Left lung (tissue), 10 donors: ENCODE data around the gene PEAR1. TPM values are rescaled to one million over a fixed set of nuclear protein-coding genes. Genes with fewer than 3 reads are reported as not detected.

ENCODE experiments used
- ATAC-seq: fragments of 200-7000 bp; cut with Tn5 transposase; one replicate; pipeline ENCODE4 v1.9.1; 2020; ENCODE audit warnings: moderate library complexity
- DNase-seq, 4 donors: peaks; one replicate each; pipeline ENCODE4 v3.0.0-alpha.2; 2013 to 2020
- H3K27ac ChIP-seq, 2 donors: fragments of 200-600 bp; sonication (generic) in 1 of 2; one replicate each; pipeline versions ENCODE4 v1.5.0 to v1.8.0; 2020 to 2021
- H3K27me3 ChIP-seq, 2 donors: fragments of 200-600 bp; sonication (generic) in 1 of 2; one replicate each; pipeline versions ENCODE4 v1.5.0 to v1.8.0; 2020 to 2021
- H3K36me3 ChIP-seq, 2 donors: fragments of 200-600 bp; sonication (generic) in 1 of 2; one replicate each; pipeline versions ENCODE4 v1.5.0 to v1.8.0; 2020 to 2021
- H3K4me1 ChIP-seq, 2 donors: fragments of 200-600 bp; one replicate each; pipeline ENCODE4 v1.8.0; 2021
- H3K4me3 ChIP-seq, 2 donors: fragments of 200-600 bp; sonication (generic) in 1 of 2; one replicate each; pipeline versions ENCODE4 v1.5.0 to v1.8.0; 2020 to 2021; ENCODE audit warnings: mild to moderate bottlenecking in 1 of 2
- H3K9me3 ChIP-seq, 2 donors: fragments of 200-600 bp; sonication (generic) in 1 of 2; one replicate each; pipeline versions ENCODE4 v1.5.0 to v1.8.0; 2020 to 2021
- CTCF ChIP-seq, 2 donors: fragments of 200-600 bp; sonication (generic) in 1 of 2; IDR thresholded peaks; one replicate each; pipeline versions ENCODE4 v1.5.0 to v1.8.0; 2021; ENCODE audit warnings: antibody characterized with exemption in 2 of 2
- intact Hi-C, 2 donors: fragments of 100-400 bp; cut with DNase I; formaldehyde crosslinking; loops; one replicate each; pipeline versions ENCODE4 v1.11.2 to v1.14.2; 2022
- polyA plus RNA-seq, 6 donors: library from polyadenylated mRNA; unstranded; fragments of 120-200 nt; gene quantifications; one replicate each; pipeline ENCODE4 v1.2.1, GENCODE V29; 2013; ENCODE audit not compliant: insufficient read length in 6 of 6
- total RNA-seq, 2 donors: library from RNA; stranded (reverse); fragmentation: NEBNext Ultra II Directional; extraction: Animal tissue kit (Norgen Biotek cat#: 25700); gene quantifications; one replicate each; pipeline ENCODE4 v1.2.1, GENCODE V29; 2021
- donor health status: DM: no; HTN: yes; CAD: no.
- donor health status: DM: no; HTN: no; CAD: no.

The PEAR1 gene
- total and polyA plus RNA-seq, 8 donors = 10.6 to 30.1 (median 28.3) TPM

- no peak overlapping the region for H3K4me3 ChIP-seq
- ATAC-seq (no peak), DNase-seq (no peak)
- intact Hi-C loops = no loop called here
- no peak for TF ChIP-seq CTCF (IDR thresholded peaks at IDR 0.05)
- no peaks in the 10 kb centered on the region for H3K9me3 ChIP-seq
- H3K27me3 ChIP-seq = peaks cover 0 to 39% of the 10 kb centered on the region in 2 donors
- H3K27ac ChIP-seq = no peak overlapping the region
- no peaks in the 10 kb centered on the region for H3K36me3 ChIP-seq
- H3K4me1 ChIP-seq = peaks cover 0 to 7% of the 10 kb centered on the region in 2 donors
These were observed 6.8 kb upstream of the PEAR1 start for GRCh38 chr1:156886583-156887281.

GRCh38 chr1:156887317-156887716, 6.2 kb upstream of the PEAR1 start:
- intact Hi-C loops = no loop called here
- Histone ChIP-seq H3K9me3 (no peaks in the 10 kb centered on the region), H3K36me3 (no peaks in the 10 kb centered on the region), H3K27ac (no peak overlapping the region), H3K27me3 (peaks cover 0 to 41% of the 10 kb centered on the region in 2 donors), H3K4me1 (peaks cover 0 to 12% of the 10 kb centered on the region in 2 donors), H3K4me3 (no peak overlapping the region)
- TF ChIP-seq CTCF (IDR thresholded peaks at IDR 0.05) = no peak
- DNase-seq (no peak), ATAC-seq (no peak)

- intact Hi-C loops = no loop called here
- TF ChIP-seq CTCF (IDR thresholded peaks at IDR 0.05) = no peak
These were observed 5.8 kb upstream of the PEAR1 start for GRCh38 chr1:156887734-156888133.

GRCh38 chr1:156889802-156890580, 3.5 kb upstream of the PEAR1 start:
- Histone ChIP-seq H3K4me3 (no peak overlapping the region), H3K27me3 (peaks cover 8 to 60% of the 10 kb centered on the region in 2 donors), H3K4me1 (peaks cover 4 to 31% of the 10 kb centered on the region in 2 donors), H3K36me3 (no peaks in the 10 kb centered on the region), H3K9me3 (no peaks in the 10 kb centered on the region), H3K27ac (no peak overlapping the region)
- DNase-seq = peak; percentile 71 to 85 (median 78)
- ATAC-seq = peak; percentile 62
- intact Hi-C loops = no loop called here
- peak; percentile 68 to 69 for TF ChIP-seq CTCF (IDR thresholded peaks at IDR 0.05)

More at GRCh38 chr1:156887734-156888133, 5.8 kb upstream of the PEAR1 start:
- Histone ChIP-seq H3K27ac (no peak overlapping the region), H3K36me3 (no peaks in the 10 kb centered on the region), H3K4me3 (no peak overlapping the region), H3K27me3 (peaks cover 0 to 45% of the 10 kb centered on the region in 2 donors), H3K4me1 (peaks cover 0 to 16% of the 10 kb centered on the region in 2 donors), H3K9me3 (no peaks in the 10 kb centered on the region)
- DNase-seq (no peak), ATAC-seq (no peak)
